ENCODE data around the gene AP2B1. TPM values are rescaled to one million over a fixed set of nuclear protein-coding genes. Genes with fewer than 3 reads are reported as not detected.

AP2B1 gene
- total RNA-seq, 1 experiment from 2014 or later: 195 TPM

- no peak for TF ChIP-seq ERG (CRISPR knock-in tag; IDR thresholded peaks at IDR 0.05)
- TF ChIP-seq ZNF416 (CRISPR knock-in tag; IDR thresholded peaks at IDR 0.05): no peak
- TF ChIP-seq CREB1 (CRISPR knock-in tag; IDR thresholded peaks at IDR 0.05): no peak
- no peak for TF ChIP-seq ZNF396 (CRISPR knock-in tag; IDR thresholded peaks at IDR 0.05; ENCODE audit: borderline replicate concordance)
- no peak for TF ChIP-seq IRF1 (CRISPR knock-in tag; IDR thresholded peaks at IDR 0.05)
Observed at GRCh38 chr17:35716897-35717465, 129.9 kb downstream of the AP2B1 start (continued).

GRCh38 chr17:35717475-35717874 is 130.4 kb downstream of the AP2B1 start:
- Mint-ChIP-seq H3K36me3 (peaks cover 12% of the 10 kb centered on the region), H3K9me3 (no peaks in the 10 kb centered on the region), H3K4me1 (no peaks in the 10 kb centered on the region), H3K27ac (no peak overlapping the region), H3K27me3 (ENCODE audit: low read depth) (no peaks in the 10 kb centered on the region), H3K4me3 (no peak overlapping the region)
- DNase-seq (ENCODE audit: low spot score) (no peak), ATAC-seq (no peak)
- TF ChIP-seq, protein P1, sequence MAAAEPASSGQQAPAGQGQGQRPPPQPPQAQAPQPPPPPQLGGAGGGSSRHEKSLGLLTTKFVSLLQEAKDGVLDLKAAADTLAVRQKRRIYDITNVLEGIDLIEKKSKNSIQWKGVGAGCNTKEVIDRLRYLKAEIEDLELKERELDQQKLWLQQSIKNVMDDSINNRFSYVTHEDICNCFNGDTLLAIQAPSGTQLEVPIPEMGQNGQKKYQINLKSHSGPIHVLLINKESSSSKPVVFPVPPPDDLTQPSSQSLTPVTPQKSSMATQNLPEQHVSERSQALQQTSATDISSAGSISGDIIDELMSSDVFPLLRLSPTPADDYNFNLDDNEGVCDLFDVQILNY (CRISPR knock-in tag; IDR thresholded peaks at IDR 0.05): no peak
- TF ChIP-seq, protein P2, sequence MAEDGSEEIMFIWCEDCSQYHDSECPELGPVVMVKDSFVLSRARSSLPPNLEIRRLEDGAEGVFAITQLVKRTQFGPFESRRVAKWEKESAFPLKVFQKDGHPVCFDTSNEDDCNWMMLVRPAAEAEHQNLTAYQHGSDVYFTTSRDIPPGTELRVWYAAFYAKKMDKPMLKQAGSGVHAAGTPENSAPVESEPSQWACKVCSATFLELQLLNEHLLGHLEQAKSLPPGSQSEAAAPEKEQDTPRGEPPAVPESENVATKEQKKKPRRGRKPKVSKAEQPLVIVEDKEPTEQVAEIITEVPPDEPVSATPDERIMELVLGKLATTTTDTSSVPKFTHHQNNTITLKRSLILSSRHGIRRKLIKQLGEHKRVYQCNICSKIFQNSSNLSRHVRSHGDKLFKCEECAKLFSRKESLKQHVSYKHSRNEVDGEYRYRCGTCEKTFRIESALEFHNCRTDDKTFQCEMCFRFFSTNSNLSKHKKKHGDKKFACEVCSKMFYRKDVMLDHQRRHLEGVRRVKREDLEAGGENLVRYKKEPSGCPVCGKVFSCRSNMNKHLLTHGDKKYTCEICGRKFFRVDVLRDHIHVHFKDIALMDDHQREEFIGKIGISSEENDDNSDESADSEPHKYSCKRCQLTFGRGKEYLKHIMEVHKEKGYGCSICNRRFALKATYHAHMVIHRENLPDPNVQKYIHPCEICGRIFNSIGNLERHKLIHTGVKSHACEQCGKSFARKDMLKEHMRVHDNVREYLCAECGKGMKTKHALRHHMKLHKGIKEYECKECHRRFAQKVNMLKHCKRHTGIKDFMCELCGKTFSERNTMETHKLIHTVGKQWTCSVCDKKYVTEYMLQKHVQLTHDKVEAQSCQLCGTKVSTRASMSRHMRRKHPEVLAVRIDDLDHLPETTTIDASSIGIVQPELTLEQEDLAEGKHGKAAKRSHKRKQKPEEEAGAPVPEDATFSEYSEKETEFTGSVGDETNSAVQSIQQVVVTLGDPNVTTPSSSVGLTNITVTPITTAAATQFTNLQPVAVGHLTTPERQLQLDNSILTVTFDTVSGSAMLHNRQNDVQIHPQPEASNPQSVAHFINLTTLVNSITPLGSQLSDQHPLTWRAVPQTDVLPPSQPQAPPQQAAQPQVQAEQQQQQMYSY (CRISPR knock-in tag; IDR thresholded peaks at IDR 0.05): no peak
- no peak for TF ChIP-seq NR3C1 (CRISPR knock-in tag; conservative IDR thresholded peaks at IDR 0.05; ENCODE audit: low read depth)
- TF ChIP-seq ZNF232 (CRISPR knock-in tag; IDR thresholded peaks at IDR 0.05): no peak
- no peak for TF ChIP-seq FOXJ3 (CRISPR knock-in tag; IDR thresholded peaks at IDR 0.05; ENCODE audit: borderline replicate concordance)
- TF ChIP-seq TP53 (CRISPR knock-in tag; IDR thresholded peaks at IDR 0.05): no peak
- no peak for TF ChIP-seq ZNF219 (CRISPR knock-in tag; IDR thresholded peaks at IDR 0.05; ENCODE audit: borderline replicate concordance)
- no peak for TF ChIP-seq EMX1 (CRISPR knock-in tag; IDR thresholded peaks at IDR 0.05)
- no peak for TF ChIP-seq ZBTB43 (CRISPR knock-in tag; IDR thresholded peaks at IDR 0.05)
- TF ChIP-seq ATF1 (CRISPR knock-in tag; IDR thresholded peaks at IDR 0.05): no peak
- no peak for TF ChIP-seq CREM (CRISPR knock-in tag; IDR thresholded peaks at IDR 0.05)
- ChIA-PET POLR2A (no interaction called here), CTCF (interaction anchor here (2.6 kb wide), 1 partner anchor 46 kb away, joined by 9 read pairs; no protein-coding TSS in a partner anchor)

DNA sequence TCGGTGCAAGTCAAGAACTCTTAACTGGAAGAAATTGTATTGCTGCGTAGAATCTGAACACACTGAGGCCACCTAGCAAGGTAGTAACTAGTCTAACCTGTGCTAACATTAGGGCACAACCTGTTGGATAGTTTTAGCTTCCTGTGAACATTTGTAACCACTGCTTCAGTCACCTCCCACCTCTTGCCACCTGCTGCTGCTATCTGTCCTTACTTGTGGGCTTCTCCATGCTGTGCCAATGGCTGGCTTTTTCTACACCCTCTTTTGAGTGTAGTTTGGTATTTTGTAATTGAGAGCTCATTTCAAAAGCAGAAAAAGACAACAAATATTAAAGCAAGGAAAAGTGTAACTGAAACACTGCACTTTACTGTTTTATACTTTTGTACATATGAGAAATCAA is 136.6 kb downstream of the AP2B1 start:
- Mint-ChIP-seq H3K27me3 (ENCODE audit: low read depth) (no peaks in the 10 kb centered on the region), H3K4me3 (no peak overlapping the region), H3K36me3 (peaks cover 30% of the 10 kb centered on the region), H3K4me1 (peaks cover 27% of the 10 kb centered on the region), H3K9me3 (no peaks in the 10 kb centered on the region), H3K27ac (no peak overlapping the region)
- DNase-seq (ENCODE audit: low spot score): no peak
- POLR2A ChIA-PET: interaction anchor here (0.6 kb wide), 1 partner anchor 25 kb away, joined by 3 read pairs; no protein-coding TSS in a partner anchor
- ATAC-seq: no peak
- CTCF ChIA-PET: interaction anchor here (1.9 to 2.1 kb wide), 2 partner anchors 8 to 24 kb away, joined by 5 to 6 read pairs; partner anchors contain the start of gene RASL10B
- no peak for TF ChIP-seq NR1H2 (CRISPR knock-in tag; IDR thresholded peaks at IDR 0.05)
- TF ChIP-seq, protein P3, sequence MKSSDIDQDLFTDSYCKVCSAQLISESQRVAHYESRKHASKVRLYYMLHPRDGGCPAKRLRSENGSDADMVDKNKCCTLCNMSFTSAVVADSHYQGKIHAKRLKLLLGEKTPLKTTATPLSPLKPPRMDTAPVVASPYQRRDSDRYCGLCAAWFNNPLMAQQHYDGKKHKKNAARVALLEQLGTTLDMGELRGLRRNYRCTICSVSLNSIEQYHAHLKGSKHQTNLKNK (CRISPR knock-in tag; IDR thresholded peaks at IDR 0.05): no peak
- TF ChIP-seq NR2C2 (CRISPR knock-in tag; IDR thresholded peaks at IDR 0.05): no peak
- TF ChIP-seq TEAD1 (CRISPR knock-in tag; IDR thresholded peaks at IDR 0.05): no peak
- TF ChIP-seq EMX1 (CRISPR knock-in tag; IDR thresholded peaks at IDR 0.05): no peak
- no peak for TF ChIP-seq E2F1 (CRISPR knock-in tag; IDR thresholded peaks at IDR 0.05)
- TF ChIP-seq GABPB1 (CRISPR knock-in tag; IDR thresholded peaks at IDR 0.05): no peak
- TF ChIP-seq, protein P4, sequence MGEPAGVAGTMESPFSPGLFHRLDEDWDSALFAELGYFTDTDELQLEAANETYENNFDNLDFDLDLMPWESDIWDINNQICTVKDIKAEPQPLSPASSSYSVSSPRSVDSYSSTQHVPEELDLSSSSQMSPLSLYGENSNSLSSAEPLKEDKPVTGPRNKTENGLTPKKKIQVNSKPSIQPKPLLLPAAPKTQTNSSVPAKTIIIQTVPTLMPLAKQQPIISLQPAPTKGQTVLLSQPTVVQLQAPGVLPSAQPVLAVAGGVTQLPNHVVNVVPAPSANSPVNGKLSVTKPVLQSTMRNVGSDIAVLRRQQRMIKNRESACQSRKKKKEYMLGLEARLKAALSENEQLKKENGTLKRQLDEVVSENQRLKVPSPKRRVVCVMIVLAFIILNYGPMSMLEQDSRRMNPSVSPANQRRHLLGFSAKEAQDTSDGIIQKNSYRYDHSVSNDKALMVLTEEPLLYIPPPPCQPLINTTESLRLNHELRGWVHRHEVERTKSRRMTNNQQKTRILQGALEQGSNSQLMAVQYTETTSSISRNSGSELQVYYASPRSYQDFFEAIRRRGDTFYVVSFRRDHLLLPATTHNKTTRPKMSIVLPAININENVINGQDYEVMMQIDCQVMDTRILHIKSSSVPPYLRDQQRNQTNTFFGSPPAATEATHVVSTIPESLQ (CRISPR knock-in tag; IDR thresholded peaks at IDR 0.05): no peak
